Inflammatory macrophage treated with lipopolysaccharide for 1 hour (primary cell): ENCODE data around the gene USH2A.
A peak's percentile ranks its signal among the peaks of the same experiment; 100 is the strongest.

Experiments used
- DNase-seq, 2 donors: peaks; one replicate each; pipeline ENCODE4 v3.0.0-alpha.2; 2020 to 2022

Gene USH2A

GRCh38 chr1:216111842-216112241 is 311.4 kb downstream of the USH2A start:
- DNase-seq = no peak

- no peak for DNase-seq
Observed at GRCh38 chr1:216095400-216095799, 327.8 kb downstream of the USH2A start.

GRCh38 chr1:216090556-216090955 is 332.7 kb downstream of the USH2A start:
- no peak for DNase-seq

- DNase-seq = no peak
Observed at GRCh38 chr1:216086678-216087077, 336.6 kb downstream of the USH2A start.

- no peak for DNase-seq
Observed at GRCh38 chr1:216081445-216081844, 341.8 kb downstream of the USH2A start.

GRCh38 chr1:216076751-216077150 is 346.5 kb downstream of the USH2A start:
- no peak for DNase-seq

GRCh38 chr1:216075339-216075738 is 347.9 kb downstream of the USH2A start:
- no peak for DNase-seq

- DNase-seq = no peak
Observed at GRCh38 chr1:216073793-216074595, 349.3 kb downstream of the USH2A start.

- DNase-seq = no peak
Observed at GRCh38 chr1:216071262-216071661, 352.0 kb downstream of the USH2A start.

- DNase-seq = no peak
Observed at GRCh38 chr1:216064643-216065042, 358.6 kb downstream of the USH2A start.

GRCh38 chr1:216057947-216058346 is 365.3 kb downstream of the USH2A start:
- no peak for DNase-seq

GRCh38 chr1:216057063-216057462 is 366.2 kb downstream of the USH2A start:
- DNase-seq = peak in 1 of 2 donors; percentile 0

- DNase-seq = no peak
Observed at GRCh38 chr1:216055004-216055403, 368.2 kb downstream of the USH2A start.

- no peak for DNase-seq
Observed at GRCh38 chr1:216054600-216054999, 368.6 kb downstream of the USH2A start.

GRCh38 chr1:216051071-216051470 is 372.2 kb downstream of the USH2A start:
- no peak for DNase-seq

GRCh38 chr1:216049741-216050430 is 373.4 kb downstream of the USH2A start:
- no peak for DNase-seq

- DNase-seq = no peak
Observed at GRCh38 chr1:216047811-216048572, 375.3 kb downstream of the USH2A start.

- DNase-seq = no peak
Observed at GRCh38 chr1:216046336-216046735, 376.9 kb downstream of the USH2A start.

- no peak for DNase-seq
Observed at GRCh38 chr1:216045400-216045799, 377.8 kb downstream of the USH2A start.

GRCh38 chr1:216044538-216044937 is 378.7 kb downstream of the USH2A start:
- no peak for DNase-seq

GRCh38 chr1:216034506-216034905 is 388.7 kb downstream of the USH2A start:
- DNase-seq = no peak

GRCh38 chr1:216032961-216033614 is 390.2 kb downstream of the USH2A start:
- no peak for DNase-seq

- DNase-seq = no peak
Observed at GRCh38 chr1:216032284-216032683, 391.0 kb downstream of the USH2A start.
